Bronchial epithelial cell (primary cell): ENCODE data around the gene C19orf73. TPM values are rescaled to one million over a fixed set of nuclear protein-coding genes. Genes with fewer than 3 reads are reported as not detected.

Experiments
- DNase-seq: peaks from one replicate; pipeline ENCODE4 v3.0.0-alpha.2; 2010; ENCODE audit warnings: low read depth
- FAIRE-seq: peaks from 2 replicates; lab custom pipeline; 2011; peaks lifted over from hg19 to GRCh38; lab: Jason Lieb, UNC
- H3K27me3 ChIP-seq: 2 replicates; pipeline ENCODE4 v1.5.1; 2011; ENCODE audit warnings: low read length; ENCODE audit not compliant: control insufficient read depth, insufficient read depth
- H3K36me3 ChIP-seq: 2 replicates; pipeline ENCODE4 v1.5.1; 2011; ENCODE audit warnings: low read length; ENCODE audit not compliant: control insufficient read depth, insufficient read depth
- H3K4me3 ChIP-seq: 2 replicates; pipeline ENCODE4 v1.5.1; 2011; ENCODE audit warnings: mild to moderate bottlenecking, low read depth, low read length, control low read depth
- total RNA-seq: library from RNA; depleted of rRNA; stranded (reverse); fragments of >200 nt; gene quantifications from 2 replicates; pipeline ENCODE4 v1.2.1, GENCODE V29; 2014
- TF ChIP-seq, protein P1 (sequence below): IDR thresholded peaks from 2 replicates; pipeline ENCODE4 v1.5.1; 2011; ENCODE audit warnings: mild to moderate bottlenecking, moderate library complexity, low read length, control low read depth, inconsistent platforms; ENCODE audit not compliant: insufficient read depth, severe bottlenecking

Gene C19orf73
- total RNA-seq, 1 donor from 2014 or later: 0.53 TPM

- Histone ChIP-seq H3K36me3 (no peaks in the 10 kb centered on the region), H3K4me3 (no peak overlapping the region), H3K27me3 (peaks cover 11% of the 10 kb centered on the region)
- FAIRE-seq (no peak), DNase-seq (no peak)
- TF ChIP-seq, protein P1, sequence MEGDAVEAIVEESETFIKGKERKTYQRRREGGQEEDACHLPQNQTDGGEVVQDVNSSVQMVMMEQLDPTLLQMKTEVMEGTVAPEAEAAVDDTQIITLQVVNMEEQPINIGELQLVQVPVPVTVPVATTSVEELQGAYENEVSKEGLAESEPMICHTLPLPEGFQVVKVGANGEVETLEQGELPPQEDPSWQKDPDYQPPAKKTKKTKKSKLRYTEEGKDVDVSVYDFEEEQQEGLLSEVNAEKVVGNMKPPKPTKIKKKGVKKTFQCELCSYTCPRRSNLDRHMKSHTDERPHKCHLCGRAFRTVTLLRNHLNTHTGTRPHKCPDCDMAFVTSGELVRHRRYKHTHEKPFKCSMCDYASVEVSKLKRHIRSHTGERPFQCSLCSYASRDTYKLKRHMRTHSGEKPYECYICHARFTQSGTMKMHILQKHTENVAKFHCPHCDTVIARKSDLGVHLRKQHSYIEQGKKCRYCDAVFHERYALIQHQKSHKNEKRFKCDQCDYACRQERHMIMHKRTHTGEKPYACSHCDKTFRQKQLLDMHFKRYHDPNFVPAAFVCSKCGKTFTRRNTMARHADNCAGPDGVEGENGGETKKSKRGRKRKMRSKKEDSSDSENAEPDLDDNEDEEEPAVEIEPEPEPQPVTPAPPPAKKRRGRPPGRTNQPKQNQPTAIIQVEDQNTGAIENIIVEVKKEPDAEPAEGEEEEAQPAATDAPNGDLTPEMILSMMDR: no peak
These were observed 46.9 kb downstream of the C19orf73 start for GRCh38 chr19:49071860-49072547.

DNA sequence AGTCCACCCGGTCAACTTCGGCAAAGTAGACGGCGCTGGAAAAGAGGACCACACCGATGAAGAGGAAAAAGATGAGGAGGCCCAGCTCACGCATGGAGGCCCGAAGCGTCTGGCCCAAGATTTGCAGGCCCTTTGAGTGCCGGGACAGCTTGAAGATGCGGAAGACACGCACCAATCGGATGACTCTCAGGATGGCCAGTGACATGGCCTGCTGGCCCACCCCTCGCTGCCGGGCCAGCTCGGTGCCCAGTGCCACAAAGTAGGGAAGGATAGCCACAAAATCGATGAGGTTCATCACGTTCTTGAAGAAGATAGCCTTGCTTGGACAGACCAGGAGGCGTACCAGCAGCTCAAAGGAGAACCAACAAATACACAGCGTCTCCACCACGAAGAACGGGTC is 48.5 kb downstream of the C19orf73 start:
- TF ChIP-seq, protein P1: no peak
- peaks cover 11% of the 10 kb centered on the region for H3K27me3 ChIP-seq
- FAIRE-seq (peak; percentile 90), DNase-seq (no peak)
- no peaks in the 10 kb centered on the region for H3K36me3 ChIP-seq
- no peak overlapping the region for H3K4me3 ChIP-seq

- FAIRE-seq: peak; percentile 83
- Histone ChIP-seq H3K36me3 (no peaks in the 10 kb centered on the region), H3K27me3 (peaks cover 11% of the 10 kb centered on the region), H3K4me3 (no peak overlapping the region)
- TF ChIP-seq, protein P1: no peak
- peak; percentile 63 for DNase-seq
These were observed 49.9 kb downstream of the C19orf73 start for GRCh38 chr19:49069026-49069425.

Other genes with a start within 250 kb of the C19orf73 start
- 118 and 168 TPM in 2 replicates for gene PPP1R15A, start 246.7 kb downstream of the C19orf73 start, total RNA-seq
- gene TULP2, start 220.4 kb downstream of the C19orf73 start, total RNA-seq: not detected in 2 replicates
- gene NUCB1, start 218.8 kb downstream of the C19orf73 start, total RNA-seq: 88.2 and 91.7 TPM in 2 replicates
- 9.2 and 10.8 TPM in 2 replicates for gene DHDH, start 185.4 kb downstream of the C19orf73 start, total RNA-seq
- gene BAX, start 164.3 kb downstream of the C19orf73 start, total RNA-seq: 64.8 and 68.2 TPM in 2 replicates
- gene FTL, start 153.8 kb downstream of the C19orf73 start, total RNA-seq: 787 and 1,701 TPM in 2 replicates
- 25.5 and 28.9 TPM in 2 replicates for gene GYS1, start 125.8 kb downstream of the C19orf73 start, total RNA-seq
- 154 and 267 TPM in 2 replicates for gene RUVBL2, start 125.3 kb downstream of the C19orf73 start, total RNA-seq
- 0.38 TPM in 1 of 2 replicates, not detected in the other for gene LHB, start 102.1 kb downstream of the C19orf73 start, total RNA-seq
- not detected in 2 replicates for gene CGB3, start 94.8 kb downstream of the C19orf73 start, total RNA-seq
- gene CGB2, start 87.3 kb downstream of the C19orf73 start, total RNA-seq: not detected in 2 replicates
- not detected in 2 replicates for gene CGB1, start 82.2 kb downstream of the C19orf73 start, total RNA-seq
- gene CGB5, start 75.3 kb downstream of the C19orf73 start, total RNA-seq: 0.26 and 0.64 TPM in 2 replicates
- 0.26 TPM in 1 of 2 replicates, not detected in the other for gene CGB8, start 70.0 kb downstream of the C19orf73 start, total RNA-seq
- 1.1 and 1.2 TPM in 2 replicates for gene CGB7, start 61.4 kb downstream of the C19orf73 start, total RNA-seq
- 3.2 and 9.9 TPM in 2 replicates for gene NTF4, start 54.3 kb downstream of the C19orf73 start, total RNA-seq
- not detected in 2 replicates for gene KCNA7, start 46.4 kb downstream of the C19orf73 start, total RNA-seq
- gene SNRNP70, start 33.7 kb downstream of the C19orf73 start, total RNA-seq: 74.5 and 126 TPM in 2 replicates
- gene LIN7B, start 4.8 kb downstream of the C19orf73 start, total RNA-seq: 3.2 and 6.5 TPM in 2 replicates
- 1.3 and 2.2 TPM in 2 replicates for gene PPFIA3, start 401 bp upstream of the C19orf73 start, total RNA-seq
- gene HRC, start 36.3 kb upstream of the C19orf73 start, total RNA-seq: not detected in 2 replicates
- gene TRPM4, start 38.6 kb upstream of the C19orf73 start, total RNA-seq: 11.1 and 18.6 TPM in 2 replicates
- gene SLC6A16, start 206.0 kb upstream of the C19orf73 start, total RNA-seq: under 0.01 TPM in 1 of 2 replicates, not detected in the other
- gene CD37, start 216.3 kb upstream of the C19orf73 start, total RNA-seq: not detected in 2 replicates
- gene TEAD2, start 243.3 kb upstream of the C19orf73 start, total RNA-seq: 6.9 and 8.4 TPM in 2 replicates
- not detected in 2 replicates for gene DKKL1, start 244.7 kb upstream of the C19orf73 start, total RNA-seq